Activated CD4-positive, alpha-beta T cell treated with anti-CD3 and anti-CD28 coated beads for 1 hour (primary cell): ENCODE measurements around the gene SALL1.

Experiments used
- DNase-seq: peaks from one replicate; pipeline ENCODE4 v3.0.0-alpha.2; 2020

The SALL1 gene

DNA sequence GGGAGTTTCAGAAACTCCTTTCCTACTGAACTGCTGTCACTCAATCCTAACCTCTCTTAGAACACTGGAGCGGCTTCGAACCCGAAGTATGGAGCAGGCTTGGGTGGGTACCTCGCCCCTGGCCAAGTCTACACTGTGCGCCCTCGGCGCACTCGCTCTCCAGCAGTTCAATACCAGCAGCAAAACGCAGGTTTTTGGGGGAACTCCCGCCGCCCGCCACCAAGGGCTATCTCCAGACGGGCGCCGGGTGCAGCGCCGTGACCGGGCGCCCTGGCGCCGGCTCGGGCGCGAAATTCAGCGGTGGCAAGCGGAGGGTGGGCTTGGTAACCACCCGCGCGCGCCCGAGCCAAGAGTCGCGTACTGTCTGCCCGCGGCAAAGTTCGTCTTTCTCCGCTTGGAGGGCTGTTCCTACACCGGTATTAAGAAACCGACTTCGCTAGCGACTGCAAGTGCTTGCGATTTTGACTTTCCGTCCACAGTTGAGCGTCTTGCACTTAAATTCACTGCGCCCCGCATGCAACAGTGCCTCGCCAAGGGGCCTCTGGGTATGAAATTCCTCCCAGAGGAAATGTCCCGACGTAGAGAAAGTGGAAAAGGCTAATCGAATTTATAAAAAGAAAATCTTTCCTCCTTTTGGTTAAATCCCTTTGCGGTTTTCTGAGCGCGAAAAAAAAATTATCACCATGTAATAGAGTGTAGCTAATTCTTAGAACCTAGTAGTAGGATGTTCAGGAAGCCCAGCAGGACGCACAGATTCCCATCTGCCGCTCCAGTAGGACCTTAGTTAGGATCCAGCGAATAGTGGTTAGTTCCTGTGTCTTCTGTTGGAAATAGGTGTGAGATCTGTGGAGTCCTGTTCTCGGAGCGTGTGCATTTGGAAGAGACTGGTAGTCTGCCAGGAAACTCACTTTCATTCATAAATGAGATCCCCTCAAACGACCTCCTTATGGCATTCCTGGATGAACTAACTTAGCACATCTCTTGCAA lies 5.0 kb upstream of the SALL1 start:
- no peak for DNase-seq

GRCh38 chr16:51155199-51155607 lies 4.1 kb upstream of the SALL1 start:
- DNase-seq, result no peak

- DNase-seq, result no peak
These were observed 3.5 kb upstream of the SALL1 start for GRCh38 chr16:51154271-51155171.

- no peak for DNase-seq
These were observed 2.5 kb upstream of the SALL1 start for GRCh38 chr16:51153577-51154031.

DNA sequence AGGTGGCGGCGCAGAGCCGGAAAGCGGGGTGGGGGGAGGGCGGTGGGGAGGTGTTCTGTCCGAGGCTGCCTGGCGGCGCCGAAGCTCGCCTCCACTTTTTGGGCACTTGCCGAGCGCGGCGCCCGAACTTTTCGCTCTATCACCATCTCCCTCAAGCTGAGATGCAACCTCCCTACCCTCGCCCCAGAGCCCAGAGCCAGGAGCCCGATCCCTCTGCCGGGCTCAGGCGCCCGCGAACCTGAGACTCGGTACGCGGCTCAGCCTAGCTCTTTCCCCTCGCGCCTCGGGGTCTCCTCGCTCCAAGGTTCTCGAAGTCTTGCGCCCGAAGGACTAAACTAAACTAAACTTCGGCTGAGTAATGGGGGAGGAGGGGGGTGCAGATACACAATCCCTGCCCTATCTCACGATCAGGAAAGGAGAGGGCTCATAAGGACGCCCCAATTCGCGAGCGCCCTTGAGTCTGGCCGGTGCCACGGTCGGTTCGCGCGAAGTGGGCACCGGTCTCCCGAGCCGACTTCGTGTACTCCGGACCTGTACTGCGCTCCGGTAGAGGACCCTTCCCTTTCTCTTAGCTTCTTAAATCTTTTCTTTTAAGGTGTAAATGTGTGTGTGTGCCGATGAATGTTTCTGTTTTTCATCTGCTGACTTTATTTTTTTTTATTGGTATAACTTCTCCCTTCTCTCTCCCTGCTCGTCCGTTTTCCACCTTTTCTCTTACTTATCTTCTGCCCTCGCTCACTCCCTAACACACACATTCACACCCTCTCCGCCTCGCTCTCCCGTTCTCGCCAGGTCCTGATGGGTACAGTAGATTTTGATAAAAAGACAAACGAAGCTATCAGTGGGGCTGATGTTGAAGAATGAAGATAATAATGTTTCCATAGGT lies 1.9 kb upstream of the SALL1 start:
- DNase-seq, result no peak

- DNase-seq, result no peak
These were observed 1.0 kb upstream of the SALL1 start for GRCh38 chr16:51151961-51152663.

DNA sequence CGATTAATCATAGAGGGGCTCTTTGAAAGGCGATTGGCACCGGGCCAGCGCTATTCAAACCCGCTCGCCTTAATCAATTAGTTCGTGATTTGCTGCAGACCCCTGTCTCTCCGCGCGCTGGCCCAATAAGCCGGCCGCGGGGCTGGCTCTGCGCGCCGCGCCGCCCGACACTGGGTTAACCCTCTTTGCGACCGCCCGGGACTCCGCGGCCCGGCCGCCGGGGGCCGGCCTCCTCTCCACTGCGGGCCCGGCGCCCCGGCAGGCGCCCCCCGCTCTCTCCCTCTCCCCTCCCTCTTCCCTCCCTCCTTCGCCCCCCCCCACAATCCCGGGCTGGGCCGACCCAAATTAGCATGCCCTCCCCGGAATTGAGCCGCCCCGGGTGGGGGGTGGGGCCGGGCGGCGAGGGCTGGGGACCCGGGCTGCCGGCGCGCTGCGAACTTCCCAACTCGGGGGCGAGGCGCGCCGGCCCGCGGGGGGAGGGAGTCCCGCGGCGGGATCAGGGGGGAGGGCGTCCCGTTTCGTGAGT lies 428 bp upstream of the SALL1 start:
- DNase-seq, result no peak

DNA sequence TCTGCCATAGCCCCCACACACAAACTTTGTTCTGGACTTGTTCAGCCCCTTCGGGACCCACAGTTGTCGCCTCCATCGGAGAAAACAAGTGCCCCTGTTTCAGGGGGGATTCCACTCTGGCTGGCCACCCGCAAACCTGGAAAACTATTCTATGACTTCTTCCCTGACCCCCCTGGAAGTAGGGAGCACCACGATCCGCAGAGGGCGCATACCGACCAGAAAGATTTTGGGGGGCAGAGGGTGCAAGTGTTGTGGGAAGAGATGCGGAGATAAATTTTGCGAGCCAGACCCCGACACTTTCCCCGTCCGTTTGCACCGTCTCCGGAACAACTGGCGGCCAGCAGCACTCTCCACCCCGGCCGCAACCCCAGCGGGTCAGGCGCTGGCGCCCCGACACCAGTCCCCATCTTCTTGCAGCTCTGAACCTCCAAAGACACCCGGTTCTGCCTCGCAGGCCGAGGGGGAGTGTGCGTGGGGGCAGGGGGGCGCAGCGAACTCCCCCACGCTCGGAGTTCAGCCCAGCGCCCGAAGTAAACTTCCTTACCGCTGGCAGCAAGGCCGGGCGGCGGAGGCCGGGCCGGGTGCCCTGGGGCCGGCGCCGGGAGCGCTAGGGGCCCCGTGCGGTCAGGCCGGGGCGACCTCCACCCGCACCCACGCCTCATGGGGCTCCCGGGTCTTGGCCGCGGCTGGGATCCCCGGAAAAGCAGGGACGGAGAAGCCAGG lies 744 bp downstream of the SALL1 start:
- DNase-seq, result no peak

GRCh38 chr16:51149721-51150164 lies 1.3 kb downstream of the SALL1 start:
- DNase-seq, result no peak

DNA sequence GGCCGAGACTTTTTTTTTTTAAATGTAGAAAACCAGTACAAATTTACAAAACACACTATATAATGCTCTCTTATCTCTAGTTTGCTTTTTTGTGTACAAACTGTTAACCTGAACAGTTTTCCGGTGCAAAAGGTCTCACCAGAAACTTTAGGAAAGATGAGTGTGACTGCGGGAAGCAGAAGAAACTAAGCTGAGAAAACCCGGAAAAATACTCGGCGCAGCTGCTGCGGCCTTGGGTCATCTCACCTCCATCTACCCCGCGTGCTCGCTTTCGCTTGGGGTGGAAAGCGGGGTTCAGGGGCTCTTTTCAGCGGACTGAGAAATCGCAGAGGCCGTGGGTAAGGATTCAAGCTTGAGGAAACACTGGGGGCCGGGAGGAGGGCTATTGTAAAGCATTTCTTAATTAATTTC lies 1.8 kb downstream of the SALL1 start:
- DNase-seq, result no peak

- DNase-seq, result no peak
These were observed 2.3 kb downstream of the SALL1 start for GRCh38 chr16:51148678-51149228.

DNA sequence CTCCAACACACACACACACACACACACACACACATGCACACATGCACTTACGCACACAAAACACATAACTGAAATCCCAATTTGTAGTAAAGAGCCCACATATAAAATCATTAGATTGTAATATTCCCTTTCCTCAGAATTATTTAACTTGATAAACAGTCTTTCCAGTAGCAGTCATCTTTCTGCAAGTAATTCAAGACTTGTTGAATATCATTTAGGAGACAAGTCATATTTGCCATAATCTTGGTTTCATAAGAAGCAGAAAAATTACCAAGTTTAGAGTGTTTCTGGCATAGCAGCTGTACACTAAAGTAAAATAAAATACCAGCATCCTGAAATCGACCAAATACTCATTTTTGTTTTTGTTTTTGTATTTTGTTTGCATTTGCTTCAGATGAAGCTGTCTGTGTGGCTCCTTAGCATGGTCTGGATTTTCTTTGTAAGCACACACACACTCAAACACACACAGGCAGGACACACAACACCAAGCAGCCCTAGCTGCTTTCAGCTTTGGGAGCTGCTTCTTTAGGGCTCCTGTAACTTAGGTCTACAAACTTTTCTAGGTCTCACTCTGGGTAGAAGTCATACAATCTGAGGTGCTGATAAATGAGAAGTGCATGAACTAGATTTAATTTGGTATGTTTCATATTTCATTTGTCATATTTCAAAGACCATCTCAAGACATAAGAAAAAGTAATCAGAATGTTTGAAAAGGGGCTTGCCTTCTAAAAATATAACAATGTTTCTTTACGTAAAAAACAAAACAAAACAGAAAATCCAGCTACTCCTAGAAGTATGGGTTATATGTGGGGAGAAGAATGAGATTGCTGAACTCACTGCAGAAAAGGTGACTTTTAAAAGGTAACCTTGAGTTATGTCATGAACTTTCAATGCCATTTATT lies 3.0 kb downstream of the SALL1 start:
- DNase-seq, result no peak

DNA sequence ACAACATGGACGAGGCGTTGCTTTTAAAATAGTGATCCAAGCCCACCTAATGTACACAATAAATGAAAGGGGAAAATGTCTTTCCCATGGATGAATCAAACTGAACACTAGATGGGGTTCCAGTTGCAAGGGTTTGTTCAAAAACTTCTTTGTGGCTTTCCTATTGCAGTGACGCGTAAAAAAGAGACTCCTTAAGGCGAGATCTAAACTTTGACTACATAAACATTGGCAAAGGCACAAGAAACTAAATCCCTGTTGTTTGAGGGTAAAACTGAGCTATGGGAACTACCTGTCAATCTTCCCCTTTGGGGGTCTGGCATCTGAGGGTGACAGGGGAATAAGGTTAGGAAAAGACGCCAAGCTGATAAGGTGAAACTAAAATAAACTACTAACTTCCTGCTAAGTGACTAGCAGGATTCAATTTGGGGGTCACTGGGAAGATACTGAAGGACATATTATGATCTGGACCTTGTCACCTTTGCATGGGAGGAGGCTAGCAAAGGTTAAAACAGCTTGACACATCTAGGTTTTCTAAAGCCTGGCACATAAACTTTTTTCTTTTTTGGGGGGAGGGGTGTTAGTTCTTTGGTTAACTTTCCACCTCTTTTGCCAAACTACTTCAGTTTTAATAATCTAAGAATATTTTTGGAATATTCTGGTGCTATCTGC lies 4.7 kb downstream of the SALL1 start:
- no peak for DNase-seq

GRCh38 chr16:51144203-51144602 lies 6.9 kb downstream of the SALL1 start:
- DNase-seq, result no peak

DNA sequence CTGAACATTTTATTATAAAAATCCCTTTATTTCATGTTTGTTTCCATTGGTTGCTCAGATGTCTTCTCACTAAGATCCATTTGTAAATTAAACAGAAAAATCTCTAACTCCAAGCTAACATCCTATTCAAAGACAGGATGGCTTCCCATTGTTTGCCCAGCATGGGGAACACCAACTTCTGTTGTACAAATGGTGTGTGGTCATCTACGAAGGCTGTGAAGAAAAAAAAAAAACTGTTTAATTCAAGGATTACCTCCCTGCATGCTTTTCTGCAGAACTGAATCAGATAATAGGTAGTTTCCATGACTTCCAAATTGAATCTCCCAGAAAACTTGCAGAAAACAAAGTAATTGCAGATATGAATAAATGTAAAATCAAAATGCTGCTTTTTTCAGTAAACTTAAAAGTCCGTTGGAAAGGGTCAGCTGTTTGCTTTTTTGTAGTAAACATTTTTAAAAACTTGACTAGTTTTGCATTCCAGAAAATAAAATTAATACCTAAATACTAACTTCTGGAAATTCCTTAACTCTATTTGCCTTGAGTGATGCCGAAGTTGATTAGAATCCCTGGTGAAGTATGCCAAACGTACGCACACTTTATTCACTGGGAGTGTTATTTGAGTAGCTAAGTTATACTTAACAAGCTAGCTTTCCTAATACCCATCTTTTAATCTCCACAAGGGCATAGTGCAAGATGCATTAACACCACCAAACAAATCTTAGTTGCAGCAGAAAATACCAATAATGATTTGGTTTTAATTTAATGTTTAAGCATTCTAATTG lies 7.7 kb downstream of the SALL1 start:
- no peak for DNase-seq

DNA sequence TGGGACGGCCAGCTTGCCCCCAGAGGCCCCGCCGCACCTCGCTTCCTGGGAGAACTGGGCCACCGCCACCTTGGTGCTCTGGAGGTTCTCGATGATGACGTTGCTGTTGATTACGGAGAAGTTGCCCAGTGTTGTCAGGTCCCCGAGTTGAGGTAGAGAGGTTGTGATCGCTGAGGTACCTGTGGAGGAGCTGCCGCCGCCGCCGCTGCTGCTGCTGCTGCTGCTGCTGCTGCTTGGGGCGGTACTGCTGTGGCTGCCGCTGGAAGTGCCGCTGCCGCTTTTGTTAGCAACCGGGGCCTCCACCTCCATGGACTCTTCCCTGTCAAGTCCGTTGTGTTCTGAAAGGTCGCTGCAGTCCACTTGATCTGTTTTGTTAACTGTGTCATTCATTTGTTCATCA lies 9.5 kb downstream of the SALL1 start:
- DNase-seq, result no peak

- DNase-seq, result no peak
These were observed 10.0 kb downstream of the SALL1 start for GRCh38 chr16:51141106-51141505.

DNA sequence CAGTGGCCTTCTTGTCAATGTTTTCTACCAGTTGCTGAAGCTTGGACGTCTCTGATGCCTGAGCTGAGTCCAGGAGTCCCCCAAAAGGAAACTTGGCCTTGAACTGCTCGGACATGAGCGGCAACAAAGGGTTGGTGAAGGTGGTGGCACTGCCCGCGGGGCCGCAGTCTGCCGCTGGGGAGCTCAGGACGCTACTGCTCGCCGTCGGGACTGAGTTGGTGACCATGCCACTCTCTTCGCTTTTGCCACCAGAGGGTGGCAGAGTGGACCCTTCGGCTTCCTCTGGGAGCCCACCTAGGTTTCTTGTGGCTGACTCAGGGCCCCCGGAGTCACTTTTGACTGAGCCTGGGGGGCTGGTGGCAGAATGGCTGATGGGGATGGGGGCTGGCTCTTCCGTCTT lies 11.0 kb downstream of the SALL1 start:
- no peak for DNase-seq
